Lower leg skin (tissue), 4 donors: ENCODE measurements around the gene KAT2B. TPM values are rescaled to one million over a fixed set of nuclear protein-coding genes. Genes with fewer than 3 reads are reported as not detected.

Experiments
- DNase-seq, 2 donors: peaks; one replicate each; pipeline ENCODE4 v3.0.0-alpha.2; 2019; ENCODE audit warnings: low spot score in 2 of 2
- H3K4me3 ChIP-seq: fragments of 200-600 bp; sonication (generic); 2 replicates; pipeline ENCODE4 v1.5.1; 2017; ENCODE audit warnings: mild to moderate bottlenecking, low read depth; ENCODE audit not compliant: poor library complexity, severe bottlenecking
- CTCF ChIP-seq, 3 donors: fragments of 450-650 bp; IDR thresholded peaks; one replicate each; pipeline ENCODE4 v1.5.1; 2016; ENCODE audit warnings: antibody characterized with exemption in 3 of 3, mild to moderate bottlenecking in 3 of 3, moderate library complexity in 2 of 3
- POLR2A ChIP-seq, 2 donors: fragments of 450-650 bp; IDR thresholded peaks; one replicate each; pipeline ENCODE4 v1.6.1; 2016 to 2017; ENCODE audit warnings: antibody characterized with exemption in 2 of 2, mild to moderate bottlenecking in 1 of 2, moderate library complexity in 1 of 2
- WGBS, 2 donors: methylation state at CpG; one replicate each; pipeline ENCODE4 v1.1.5; 2018; 5-methylcytosine and 5-hydroxymethylcytosine counted together
- intact Hi-C: fragments of 100-400 bp; cut with DNase I; formaldehyde crosslinking; loops from one replicate; pipeline ENCODE4 v1.15.0; 2023; ENCODE audit warnings: low total_unique reads
- total RNA-seq, 4 donors: library from RNA; depleted of rRNA; stranded (reverse); fragments of >200 nt; gene quantifications; one replicate each; pipeline ENCODE4 v1.1.0, GENCODE V29; 2016

The KAT2B gene
- total RNA-seq, 4 donors from 2014 or later: 29.2 to 38.8 (median 31.0) TPM

GRCh38 chr3:20154928-20155327 is 114.7 kb downstream of the KAT2B start:
- intact Hi-C loops: no loop called here

GRCh38 chr3:20160230-20160629 is 120.0 kb downstream of the KAT2B start:
- H3K4me3 ChIP-seq: no peak overlapping the region
- no peak for DNase-seq
- no peak for TF ChIP-seq POLR2A (IDR thresholded peaks at IDR 0.05)
- no peak for TF ChIP-seq CTCF (IDR thresholded peaks at IDR 0.05)
- intact Hi-C loops: no loop called here

More at GRCh38 chr3:20154928-20155327, 114.7 kb downstream of the KAT2B start:
- WGBS, 2 donors: 90 to 93% methylated on average over 4 of the region's 4 CpGs
- TF ChIP-seq POLR2A (IDR thresholded peaks at IDR 0.05) (no peak), CTCF (IDR thresholded peaks at IDR 0.05) (no peak)
- H3K4me3 ChIP-seq: no peak overlapping the region
- no peak for DNase-seq

GRCh38 chr3:20161714-20162113 is 121.5 kb downstream of the KAT2B start:
- H3K4me3 ChIP-seq: no peak overlapping the region
- 93 to 94% methylated on average over 2 of the region's 2 CpGs for WGBS, 2 donors
- TF ChIP-seq CTCF (IDR thresholded peaks at IDR 0.05): no peak
- no peak for TF ChIP-seq POLR2A (IDR thresholded peaks at IDR 0.05)
- no peak for DNase-seq
- intact Hi-C loops: no loop called here

GRCh38 chr3:20173844-20174410 is 133.7 kb downstream of the KAT2B start:
- H3K4me3 ChIP-seq: no peak overlapping the region
- TF ChIP-seq CTCF (IDR thresholded peaks at IDR 0.05) (no peak), POLR2A (IDR thresholded peaks at IDR 0.05) (no peak)
- no peak for DNase-seq
- intact Hi-C loops: no loop called here
- WGBS, 2 donors: 94 to 95% methylated on average over 4 of the region's 4 CpGs

GRCh38 chr3:20181276-20181675 is 141.0 kb downstream of the KAT2B start:
- TF ChIP-seq CTCF (IDR thresholded peaks at IDR 0.05): no peak
- no peak for TF ChIP-seq POLR2A (IDR thresholded peaks at IDR 0.05)
- H3K4me3 ChIP-seq: no peak overlapping the region
- intact Hi-C loops: no loop called here
- 86 to 91% methylated on average over 3 of the region's 3 CpGs for WGBS, 2 donors
- no peak for DNase-seq

GRCh38 chr3:20182206-20182605 is 142.0 kb downstream of the KAT2B start:
- TF ChIP-seq POLR2A (IDR thresholded peaks at IDR 0.05) (no peak), CTCF (IDR thresholded peaks at IDR 0.05) (no peak)
- intact Hi-C loops: no loop called here
- no peak overlapping the region for H3K4me3 ChIP-seq
- DNase-seq: no peak
- WGBS, 2 donors: 95 to 97% methylated on average over 4 of the region's 4 CpGs
